Activated T-cell treated with anti-CD3 and anti-CD28 coated beads, Interleukin-2, amount 50 U/mL, for 1 hour (primary cell): ENCODE results near the gene COL4A2.
"Not testable (repeated sequence)": the region's sequence is repeated elsewhere in the genome, so short reads cannot be mapped to it uniquely, and the experiment has no call there.

Source experiments
- DNase-seq: peaks from one replicate; pipeline ENCODE4 v3.0.0-alpha.2; 2020

COL4A2 gene

GRCh38 chr13:110523180-110523579 lies 216.1 kb downstream of the COL4A2 start:
- DNase-seq: no peak

GRCh38 chr13:110523838-110524540 lies 216.9 kb downstream of the COL4A2 start:
- no peak for DNase-seq

- DNase-seq: no peak
These were observed 217.6 kb downstream of the COL4A2 start for GRCh38 chr13:110524541-110525257.

GRCh38 chr13:110525328-110526319 lies 218.5 kb downstream of the COL4A2 start:
- no peak for DNase-seq

- no peak for DNase-seq
These were observed 221.3 kb downstream of the COL4A2 start for GRCh38 chr13:110528371-110528770.

GRCh38 chr13:110528911-110529310 lies 221.8 kb downstream of the COL4A2 start:
- no peak for DNase-seq

GRCh38 chr13:110529522-110530311 lies 222.6 kb downstream of the COL4A2 start:
- DNase-seq: no peak

- DNase-seq: no peak
These were observed 224.0 kb downstream of the COL4A2 start for GRCh38 chr13:110531100-110531499.

- no peak for DNase-seq
These were observed 224.6 kb downstream of the COL4A2 start for GRCh38 chr13:110531671-110532083.

GRCh38 chr13:110532258-110532657 lies 225.2 kb downstream of the COL4A2 start:
- not testable (repeated sequence) for DNase-seq

GRCh38 chr13:110533771-110534670 lies 226.9 kb downstream of the COL4A2 start:
- DNase-seq: no peak

- DNase-seq: no peak
These were observed 228.4 kb downstream of the COL4A2 start for GRCh38 chr13:110535526-110535925.

GRCh38 chr13:110536006-110536693 lies 229.1 kb downstream of the COL4A2 start:
- DNase-seq: no peak

GRCh38 chr13:110538632-110539031 lies 231.5 kb downstream of the COL4A2 start:
- no peak for DNase-seq

- no peak for DNase-seq
These were observed 232.8 kb downstream of the COL4A2 start for GRCh38 chr13:110539894-110540293.

- no peak for DNase-seq
These were observed 233.9 kb downstream of the COL4A2 start for GRCh38 chr13:110540871-110541525.

GRCh38 chr13:110541526-110541920 lies 234.4 kb downstream of the COL4A2 start:
- DNase-seq: no peak

GRCh38 chr13:110542169-110542796 lies 235.2 kb downstream of the COL4A2 start:
- DNase-seq: no peak

GRCh38 chr13:110546378-110546777 lies 239.3 kb downstream of the COL4A2 start:
- no peak for DNase-seq

GRCh38 chr13:110546926-110547325 lies 239.8 kb downstream of the COL4A2 start:
- no peak for DNase-seq
